ENCODE data around the gene CALHM5.

Gene CALHM5

DNA sequence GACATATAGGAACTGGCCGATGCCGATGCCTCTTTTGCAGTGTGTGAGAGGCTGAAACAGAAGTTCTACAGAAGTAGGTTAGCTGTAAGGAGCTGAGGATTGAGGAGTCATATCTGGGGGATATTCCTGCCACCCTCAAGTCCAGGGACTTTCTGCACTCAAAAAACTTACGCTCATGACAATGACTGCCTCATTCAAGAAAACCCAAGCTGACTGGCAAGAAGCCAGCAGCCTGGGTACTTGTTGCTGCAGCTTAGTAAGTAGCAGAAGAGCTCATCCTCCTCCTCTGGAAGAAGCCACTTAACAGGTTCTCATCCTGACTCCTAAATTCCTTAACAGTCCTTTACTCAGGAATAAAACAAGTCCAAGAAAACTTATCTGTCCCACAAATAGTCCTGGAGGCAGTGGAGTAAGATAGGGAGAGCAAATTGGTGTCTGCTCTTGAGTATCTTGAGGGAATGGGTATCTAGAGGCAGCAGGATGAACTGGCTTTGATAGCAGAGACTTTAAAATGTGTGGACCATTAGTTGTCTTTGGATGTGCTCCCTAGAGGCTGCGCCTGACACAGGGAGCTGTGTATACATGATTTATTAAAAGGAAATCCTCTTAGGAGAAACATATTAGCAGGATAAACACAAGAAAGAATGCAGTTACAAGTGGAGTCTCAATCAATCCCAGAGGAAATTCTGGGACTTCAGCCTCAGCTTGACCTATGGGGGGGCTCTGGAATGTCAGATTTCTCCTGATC is 7.4 kb downstream of the CALHM5 start:
- H3K27me3 ChIP-seq (replicated peaks; ENCODE audit: insufficient read depth, low read length): no peaks in the 10 kb centered on the region
- no peak overlapping the region for H3K27ac ChIP-seq (ENCODE audit: low read length)
- H3K4me1 ChIP-seq (ENCODE audit: low read length): peaks cover 4% of the 10 kb centered on the region; the same call in 1 of the 2 replicates
- no peak overlapping the region for H3K9ac ChIP-seq (ENCODE audit: low read length)
- H3K9me3 ChIP-seq (replicated peaks; ENCODE audit: insufficient read depth, low read length): no peaks in the 10 kb centered on the region
- no peaks in the 10 kb centered on the region for H3K9me2 ChIP-seq (replicated peaks; ENCODE audit: insufficient read depth, low read length)
- H2AFZ ChIP-seq (ENCODE audit: low read length): no peak overlapping the region
- TF ChIP-seq EZH2 (optimal IDR thresholded peaks at IDR 0.05; ENCODE audit: low read depth, low read length) (no peak), EZH2phosphoT487 (IDR thresholded peaks at IDR 0.05; ENCODE audit: low read length) (no peak)
- TF ChIP-seq, protein P1, sequence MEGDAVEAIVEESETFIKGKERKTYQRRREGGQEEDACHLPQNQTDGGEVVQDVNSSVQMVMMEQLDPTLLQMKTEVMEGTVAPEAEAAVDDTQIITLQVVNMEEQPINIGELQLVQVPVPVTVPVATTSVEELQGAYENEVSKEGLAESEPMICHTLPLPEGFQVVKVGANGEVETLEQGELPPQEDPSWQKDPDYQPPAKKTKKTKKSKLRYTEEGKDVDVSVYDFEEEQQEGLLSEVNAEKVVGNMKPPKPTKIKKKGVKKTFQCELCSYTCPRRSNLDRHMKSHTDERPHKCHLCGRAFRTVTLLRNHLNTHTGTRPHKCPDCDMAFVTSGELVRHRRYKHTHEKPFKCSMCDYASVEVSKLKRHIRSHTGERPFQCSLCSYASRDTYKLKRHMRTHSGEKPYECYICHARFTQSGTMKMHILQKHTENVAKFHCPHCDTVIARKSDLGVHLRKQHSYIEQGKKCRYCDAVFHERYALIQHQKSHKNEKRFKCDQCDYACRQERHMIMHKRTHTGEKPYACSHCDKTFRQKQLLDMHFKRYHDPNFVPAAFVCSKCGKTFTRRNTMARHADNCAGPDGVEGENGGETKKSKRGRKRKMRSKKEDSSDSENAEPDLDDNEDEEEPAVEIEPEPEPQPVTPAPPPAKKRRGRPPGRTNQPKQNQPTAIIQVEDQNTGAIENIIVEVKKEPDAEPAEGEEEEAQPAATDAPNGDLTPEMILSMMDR (IDR thresholded peaks at IDR 0.05; ENCODE audit: low read length): no peak
- H3K79me2 ChIP-seq (ENCODE audit: low read length): no peaks in the 10 kb centered on the region
- H3F3A ChIP-seq (ENCODE audit: insufficient read depth, low read length): no peaks in the 10 kb centered on the region
- H3K4me3 ChIP-seq (ENCODE audit: low read length): no peak overlapping the region
- no peaks in the 10 kb centered on the region for H3K36me3 ChIP-seq (replicated peaks; ENCODE audit: insufficient read depth, low read length)
- no peak overlapping the region for H3K4me2 ChIP-seq (ENCODE audit: low read depth, low read length)
- no peak for DNase-seq
- no peaks in the 10 kb centered on the region for H4K20me1 ChIP-seq (ENCODE audit: insufficient read depth, low read length)

DNA sequence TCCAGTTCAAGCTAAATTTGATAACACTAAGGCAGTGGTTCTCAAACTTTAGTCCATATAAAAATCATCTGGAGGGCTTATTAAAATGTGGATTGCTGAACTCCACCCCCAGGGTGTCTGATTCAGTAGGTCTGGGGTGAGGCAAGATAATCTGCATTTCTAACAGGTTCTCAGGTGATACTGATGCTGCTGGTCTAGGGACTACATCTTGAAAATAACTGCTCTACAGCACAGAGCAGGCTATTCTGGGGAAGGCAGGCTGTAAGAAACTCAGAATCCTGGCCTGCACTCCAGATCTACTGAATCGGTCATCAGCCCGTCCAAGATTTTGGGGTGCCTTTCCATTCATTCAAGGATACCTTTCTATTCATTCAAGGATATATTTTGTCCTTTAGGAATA is 11.5 kb downstream of the CALHM5 start:
- TF ChIP-seq EZH2 (optimal IDR thresholded peaks at IDR 0.05; ENCODE audit: low read depth, low read length): no peak
- TF ChIP-seq, protein P1 (IDR thresholded peaks at IDR 0.05; ENCODE audit: low read length): no peak
- no peak for TF ChIP-seq EZH2phosphoT487 (IDR thresholded peaks at IDR 0.05; ENCODE audit: low read length)
- Histone ChIP-seq H3K4me3 (ENCODE audit: low read length) (no peak overlapping the region), H2AFZ (ENCODE audit: low read length) (no peak overlapping the region), H3K36me3 (replicated peaks; ENCODE audit: insufficient read depth, low read length) (no peaks in the 10 kb centered on the region), H3K4me2 (ENCODE audit: low read depth, low read length) (no peak overlapping the region), H3K27ac (ENCODE audit: low read length) (no peak overlapping the region), H4K20me1 (ENCODE audit: insufficient read depth, low read length) (no peaks in the 10 kb centered on the region), H3K4me1 (ENCODE audit: low read length) (no peaks in the 10 kb centered on the region), H3K9ac (ENCODE audit: low read length) (no peak overlapping the region), H3K27me3 (replicated peaks; ENCODE audit: insufficient read depth, low read length) (no peaks in the 10 kb centered on the region), H3K79me2 (ENCODE audit: low read length) (no peaks in the 10 kb centered on the region), H3K9me2 (replicated peaks; ENCODE audit: insufficient read depth, low read length) (no peaks in the 10 kb centered on the region), H3K9me3 (replicated peaks; ENCODE audit: insufficient read depth, low read length) (no peaks in the 10 kb centered on the region), H3F3A (ENCODE audit: insufficient read depth, low read length) (no peaks in the 10 kb centered on the region)
- DNase-seq: no peak

DNA sequence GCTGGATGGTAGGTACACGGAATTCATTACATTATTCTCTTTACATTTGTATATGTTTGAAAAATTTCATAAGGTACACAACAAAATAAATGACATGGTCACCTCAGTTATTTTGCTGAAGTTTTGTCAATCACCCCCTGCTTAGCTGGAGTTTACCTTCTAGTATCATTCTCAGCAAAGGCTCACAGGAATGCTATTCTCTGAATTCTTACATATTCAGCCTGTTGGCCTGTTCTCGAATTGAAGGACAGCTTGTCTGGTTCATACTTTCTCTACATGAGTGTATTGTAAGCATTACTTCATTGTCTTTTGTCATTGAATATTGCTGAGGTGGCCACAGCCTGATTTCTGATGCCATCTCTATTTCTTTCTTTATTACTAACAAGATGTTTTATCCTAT is 12.8 kb downstream of the CALHM5 start:
- no peaks in the 10 kb centered on the region for H4K20me1 ChIP-seq (ENCODE audit: insufficient read depth, low read length)
- H3K36me3 ChIP-seq (replicated peaks; ENCODE audit: insufficient read depth, low read length): no peaks in the 10 kb centered on the region
- H3F3A ChIP-seq (ENCODE audit: insufficient read depth, low read length): no peaks in the 10 kb centered on the region
- no peak overlapping the region for H3K9ac ChIP-seq (ENCODE audit: low read length)
- no peaks in the 10 kb centered on the region for H3K4me1 ChIP-seq (ENCODE audit: low read length)
- no peak overlapping the region for H3K4me3 ChIP-seq (ENCODE audit: low read length)
- H2AFZ ChIP-seq (ENCODE audit: low read length): no peak overlapping the region
- DNase-seq: no peak
- H3K4me2 ChIP-seq (ENCODE audit: low read depth, low read length): no peak overlapping the region
- H3K27ac ChIP-seq (ENCODE audit: low read length): no peak overlapping the region
- H3K27me3 ChIP-seq (replicated peaks; ENCODE audit: insufficient read depth, low read length): no peaks in the 10 kb centered on the region
- H3K9me2 ChIP-seq (replicated peaks; ENCODE audit: insufficient read depth, low read length): no peaks in the 10 kb centered on the region
- no peaks in the 10 kb centered on the region for H3K9me3 ChIP-seq (replicated peaks; ENCODE audit: insufficient read depth, low read length)
- no peak for TF ChIP-seq EZH2 (optimal IDR thresholded peaks at IDR 0.05; ENCODE audit: low read depth, low read length)
- no peak for TF ChIP-seq EZH2phosphoT487 (IDR thresholded peaks at IDR 0.05; ENCODE audit: low read length)
- TF ChIP-seq, protein P1 (IDR thresholded peaks at IDR 0.05; ENCODE audit: low read length): no peak
- H3K79me2 ChIP-seq (ENCODE audit: low read length): no peaks in the 10 kb centered on the region
